H1 (cell line): ENCODE data around the gene SSNA1. TPM values are rescaled to one million over a fixed set of nuclear protein-coding genes. Genes with fewer than 3 reads are reported as not detected.

Experiments
- CTCF ChIA-PET: fragments of 300-600 bp; sonication (Branson Sonifier 250); formaldehyde crosslinking; loops from one replicate; lab custom pipeline; 2021; ENCODE audit not compliant: partially characterized antibody; lab: Charles Lee
- POLR2A ChIA-PET: fragments of 300-600 bp; sonication (Branson Sonifier 250); formaldehyde crosslinking; loops from one replicate; lab custom pipeline; 2021; ENCODE audit warnings: inconsistent platforms; ENCODE audit not compliant: partially characterized antibody; lab: Charles Lee
- DNase-seq, 2 experiments: peaks; one replicate each; pipeline versions ENCODE4 v3.0.0 to v3.0.0-alpha.2; 2010 to 2022; ENCODE audit warnings: low spot score in 2 of 2, low read depth in 1 of 2, mixed read lengths in 1 of 2
- FAIRE-seq: peaks from 2 replicates; lab custom pipeline; 2011; peaks lifted over from hg19 to GRCh38; lab: Jason Lieb, UNC
- H2AFZ ChIP-seq: 2 replicates; pipeline ENCODE4 v1.8.1; 2012; ENCODE audit warnings: low read length, inconsistent platforms
- H2AK5ac ChIP-seq: 2 replicates; pipeline ENCODE4 v1.6.1; 2013; ENCODE audit warnings: low read depth, low read length
- H2BK120ac ChIP-seq: replicated peaks from 2 replicates; pipeline ENCODE3; 2013; ENCODE audit warnings: low read depth, low read length, inconsistent platforms
- H2BK12ac ChIP-seq: 2 replicates; pipeline ENCODE4 v1.6.1; 2013; ENCODE audit warnings: low read depth, low read length
- H2BK15ac ChIP-seq: 2 replicates; pipeline ENCODE4 v1.6.1; 2013; ENCODE audit warnings: low read length
- H2BK20ac ChIP-seq: 2 replicates; pipeline ENCODE4 v1.6.1; 2013; ENCODE audit warnings: low read length
- H2BK5ac ChIP-seq: 2 replicates; pipeline ENCODE4 v1.6.1; 2013; ENCODE audit warnings: low read depth, low read length
- H3K14ac ChIP-seq: 2 replicates; pipeline ENCODE4 v1.6.1; 2013; ENCODE audit warnings: inconsistent platforms; ENCODE audit not compliant: insufficient read length
- H3K18ac ChIP-seq: 2 replicates; pipeline ENCODE4 v1.6.1; 2013; ENCODE audit warnings: low read length; ENCODE audit errors: extremely low read depth
- H3K23ac ChIP-seq: 2 replicates; pipeline ENCODE4 v1.6.1; 2013; ENCODE audit warnings: inconsistent platforms; ENCODE audit not compliant: insufficient read length
- H3K23me2 ChIP-seq: 2 replicates; pipeline ENCODE4 v1.6.1; 2013; ENCODE audit warnings: low read depth, low read length
- H3K27ac ChIP-seq: 2 replicates; pipeline ENCODE4 v1.6.1; 2011; ENCODE audit warnings: low read depth, low read length, inconsistent platforms
- H3K27me3 ChIP-seq, 4 experiments: replicated peaks in 1 of 4; 1 replicate in 1 of 4; 2 replicates in 3 of 4; pipeline versions ENCODE4 v1.6.1 to v1.8.1; 2011 to 2013; ENCODE audit warnings: low read length in 3 of 4, mild to moderate bottlenecking in 3 of 4, inconsistent platforms in 2 of 4, mixed read lengths in 2 of 4, moderate library complexity in 1 of 4; ENCODE audit not compliant: control insufficient read depth in 3 of 4, insufficient read depth in 3 of 4; ENCODE audit errors: extremely low read depth in 1 of 4
- H3K36me3 ChIP-seq, 4 experiments: 2 replicates each; pipeline versions ENCODE4 v1.6.1 to v1.8.1; 2011 to 2013; ENCODE audit warnings: mild to moderate bottlenecking in 4 of 4, low read length in 3 of 4, moderate library complexity in 2 of 4, control low read depth in 1 of 4, inconsistent platforms in 1 of 4; ENCODE audit not compliant: insufficient read depth in 4 of 4, control insufficient read depth in 2 of 4
- H3K4ac ChIP-seq: replicated peaks from 2 replicates; pipeline ENCODE3; 2013; ENCODE audit warnings: low read length, low read depth, mixed read lengths, inconsistent platforms; ENCODE audit not compliant: insufficient read length
- H3K4me1 ChIP-seq, 4 experiments: replicated peaks in 1 of 4; 1 replicate in 1 of 4; 2 replicates in 3 of 4; pipeline versions ENCODE4 v1.6.1 to v1.8.1; 2011 to 2013; ENCODE audit warnings: low read length in 3 of 4, inconsistent platforms in 2 of 4, mixed read lengths in 1 of 4; ENCODE audit not compliant: insufficient read depth in 4 of 4, control insufficient read depth in 3 of 4
- H3K4me2 ChIP-seq, 2 experiments: 2 replicates each; pipeline versions ENCODE4 v1.6.1 to v1.8.1; 2011 to 2013; ENCODE audit warnings: low read depth in 2 of 2, low read length in 2 of 2, control low read depth in 1 of 2, inconsistent platforms in 1 of 2, mild to moderate bottlenecking in 1 of 2; ENCODE audit not compliant: insufficient read depth in 1 of 2
- H3K4me3 ChIP-seq, 4 experiments: fragments of 200-600, 300-600 bp in 1 of 4; sonication (generic), shearing (Covaris generic), sonication (Bioruptor Twin) in 1 of 4; 2 replicates each; pipeline versions ENCODE4 v1.5.1 to v1.8.1; 2011 to 2016; ENCODE audit warnings: low read length in 4 of 4, low read depth in 3 of 4, control low read depth in 2 of 4, inconsistent platforms in 2 of 4, mild to moderate bottlenecking in 2 of 4, mixed read lengths in 1 of 4, moderate library complexity in 1 of 4; ENCODE audit not compliant: insufficient read depth in 2 of 4; ENCODE audit errors: extremely low read depth in 1 of 4
- H3K56ac ChIP-seq: replicated peaks from 2 replicates; pipeline ENCODE3; 2013; ENCODE audit warnings: low read depth, mild to moderate bottlenecking, mixed read lengths, low read length, inconsistent platforms; ENCODE audit not compliant: insufficient read length
- H3K79me1 ChIP-seq: 2 replicates; pipeline ENCODE4 v1.6.1; 2013; ENCODE audit warnings: low read depth, low read length, control low read depth
- H3K79me2 ChIP-seq, 2 experiments: 2 replicates each; pipeline versions ENCODE4 v1.6.1 to v1.8.1; 2012 to 2013; ENCODE audit warnings: low read length in 2 of 2, mild to moderate bottlenecking in 2 of 2, inconsistent platforms in 1 of 2; ENCODE audit not compliant: insufficient read depth in 2 of 2, control insufficient read depth in 1 of 2
- H3K9ac ChIP-seq, 4 experiments: replicated peaks in 1 of 4; 1 replicate in 1 of 4; 2 replicates in 3 of 4; pipeline versions ENCODE4 v1.6.1 to v1.8.1; 2011 to 2013; ENCODE audit warnings: low read depth in 3 of 4, low read length in 3 of 4, control low read depth in 2 of 4, mild to moderate bottlenecking in 2 of 4, moderate library complexity in 2 of 4, inconsistent platforms in 1 of 4; ENCODE audit errors: extremely low read depth in 1 of 4
- H3K9me3 ChIP-seq, 2 experiments: 2 replicates each; pipeline versions ENCODE4 v1.6.1 to v1.8.1; 2012 to 2013; ENCODE audit warnings: mild to moderate bottlenecking in 2 of 2, moderate library complexity in 2 of 2, control low read depth in 1 of 2, inconsistent platforms in 1 of 2, low read depth in 1 of 2, low read length in 1 of 2, mixed read lengths in 1 of 2; ENCODE audit not compliant: insufficient read depth in 2 of 2
- H4K20me1 ChIP-seq, 2 experiments: replicated peaks in 1 of 2; 2 replicates each; pipeline versions ENCODE3 to v1.8.1; 2011 to 2013; ENCODE audit warnings: inconsistent platforms in 2 of 2, low read length in 2 of 2, mild to moderate bottlenecking in 1 of 2; ENCODE audit not compliant: insufficient read depth in 2 of 2, control insufficient read depth in 1 of 2
- H4K5ac ChIP-seq: 2 replicates; pipeline ENCODE4 v1.6.1; 2013; ENCODE audit warnings: low read length, low read depth, mixed read lengths, inconsistent platforms; ENCODE audit not compliant: insufficient read length
- H4K8ac ChIP-seq: 2 replicates; pipeline ENCODE4 v1.8.0; 2013; ENCODE audit warnings: mild to moderate bottlenecking, moderate library complexity, low read length, inconsistent platforms; ENCODE audit not compliant: insufficient read depth; ENCODE audit errors: extremely low read depth
- H4K91ac ChIP-seq: replicated peaks from 2 replicates; pipeline ENCODE3; 2013; ENCODE audit warnings: low read length, mixed read lengths, inconsistent platforms; ENCODE audit not compliant: insufficient read length
- CEBPB ChIP-seq: IDR thresholded peaks from 2 replicates; pipeline ENCODE4 v1.6.1; 2012; ENCODE audit warnings: low read depth, low read length
- FOSL1 ChIP-seq: IDR thresholded peaks from 2 replicates; pipeline ENCODE4 v1.6.1; 2011; ENCODE audit warnings: mild to moderate bottlenecking, low read depth, low read length, moderate library complexity; ENCODE audit not compliant: insufficient read depth
- KDM4A ChIP-seq: IDR thresholded peaks from one replicate; pipeline ENCODE4 v1.7.1; 2012; ENCODE audit warnings: low read depth, mild to moderate bottlenecking, moderate library complexity, low read length, inconsistent platforms; ENCODE audit not compliant: severe bottlenecking
- RBBP5 ChIP-seq: IDR thresholded peaks from 2 replicates; pipeline ENCODE4 v1.7.1; 2012; ENCODE audit warnings: low read depth, mild to moderate bottlenecking, inconsistent platforms, low read length, moderate library complexity, borderline replicate concordance
- WGBS, 2 experiments: shearing (Covaris generic) in 1 of 2; methylation state at CpG; one replicate each; pipeline versions ENCODE4 v1.1.6 to v1.1.7; 2013 to 2015; ENCODE audit warnings: low lambda C conversion rate in 2 of 2, mixed read lengths in 2 of 2, inconsistent platforms in 1 of 2, low coverage in 1 of 2, missing lambda C conversion rate in 1 of 2; ENCODE audit not compliant: insufficient replicate concordance in 2 of 2, insufficient coverage in 1 of 2, insufficient read length in 1 of 2; ENCODE audit errors: extremely low coverage in 1 of 2, missing lambda C conversion rate in 1 of 2; 5-methylcytosine and 5-hydroxymethylcytosine counted together
- polyA plus RNA-seq, 7 experiments: library from polyadenylated mRNA; depleted of rRNA in 3 of 7; stranded (reverse) in 5 of 7; unstranded in 2 of 7; fragments of >200 nt in 5 of 7; fragments of 200-250 nt in 2 of 7; gene quantifications; 1 replicate in 5 of 7; 2 replicates in 1 of 7; 4 replicates in 1 of 7; pipeline versions ENCODE4 v1.2.1 to v1.2.3, GENCODE V29; 2011 to 2013; ENCODE audit warnings: missing spikeins in 2 of 7, mixed read lengths in 2 of 7
- total RNA-seq: library from RNA; stranded (reverse); fragmentation: NEBNext Ultra II Directional; extraction: Animal tissue kit (Norgen Biotek cat#: 25700); gene quantifications from 2 replicates; pipeline ENCODE4 v1.2.1, GENCODE V29; 2021

Gene SSNA1
- total and polyA plus RNA-seq, 2 of the 8 experiments (the other 6 are each of a cell fraction or from before 2014, with no cell fraction given) = 87.3 to 157 TPM

GRCh38 chr9:137227853-137228505, 39.5 kb downstream of the SSNA1 start:
- no peak for TF ChIP-seq FOSL1
- peak; percentile 18 for TF ChIP-seq KDM4A
- 0 out of 2 replicates have a peak, but pooled peaks have one; percentile 40 for TF ChIP-seq RBBP5
- no peak for TF ChIP-seq CEBPB
- H3K9ac ChIP-seq = no peak overlapping the region
- CTCF ChIA-PET = interaction anchor here (0.9 to 20.2 kb wide), 28 partner anchors 11 to 199 kb away, joined by 3 to 204 read pairs (median 4); partner anchors contain the start of genes ANAPC2, LRRC26, NPDC1 and SAPCD2
- H2AFZ ChIP-seq = no peak overlapping the region
- H3K27ac ChIP-seq = no peak overlapping the region
- peaks cover 0 to 17% (median 6%) of the 10 kb centered on the region in 4 experiments; a peak in 5 of 7 replicates for H3K4me1 ChIP-seq
- WGBS, 2 experiments = 80% methylated on average over 12 of the region's 18 CpGs; no CpG with 5 or more reads in 1 of the 2 experiments
- no peak overlapping the region for H2BK120ac ChIP-seq
- POLR2A ChIA-PET = interaction anchor here (1.1 to 69.9 kb wide), 7 partner anchors 11 to 111 kb away, joined by 3 to 1462 read pairs (median 5); partner anchors contain the start of genes ANAPC2, NDOR1, NELFB and SSNA1
- H3K27me3 ChIP-seq = no peaks in the 10 kb centered on the region; a peak in 1 of 7 replicates
- H3K4me3 ChIP-seq = no peak overlapping the region
- no peak overlapping the region for H3K14ac ChIP-seq
- H2BK15ac ChIP-seq = no peak overlapping the region
- H4K20me1 ChIP-seq = peaks cover 0 to 1% of the 10 kb centered on the region in 2 experiments
- no peak overlapping the region for H3K4ac ChIP-seq
- no peaks in the 10 kb centered on the region for H3K79me2 ChIP-seq
- no peak for DNase-seq
- no peak overlapping the region for H4K8ac ChIP-seq
- H4K91ac ChIP-seq = no peak overlapping the region
- no peak for FAIRE-seq
- H3K23ac ChIP-seq = no peak overlapping the region
- H3K79me1 ChIP-seq = no peaks in the 10 kb centered on the region
- H3K9me3 ChIP-seq = no peaks in the 10 kb centered on the region
- no peak overlapping the region for H2BK20ac ChIP-seq
- H3K36me3 ChIP-seq = no peaks in the 10 kb centered on the region
- no peak overlapping the region for H2BK5ac ChIP-seq
- H3K56ac ChIP-seq = no peak overlapping the region
- H2BK12ac ChIP-seq = no peak overlapping the region
- no peak overlapping the region for H2AK5ac ChIP-seq
- H4K5ac ChIP-seq = peak overlapping the region; percentile 62
- no peak overlapping the region; the same call in 1 of the 2 replicates for H3K18ac ChIP-seq
- peak overlapping the region in 1 of 2 experiments; percentile 50; a peak in 1 of 4 replicates for H3K4me2 ChIP-seq
- H3K23me2 ChIP-seq = peaks cover 6% of the 10 kb centered on the region; the same call in 1 of the 2 replicates
